ENCODE data around the gene FDX2. TPM values are rescaled to one million over a fixed set of nuclear protein-coding genes. Genes with fewer than 3 reads are reported as not detected.
A peak's percentile ranks its signal among the peaks of the same experiment; 100 is the strongest.

FDX2 gene
- total RNA-seq = 1 to 10 TPM; 7.6 to 9.4 TPM

- ATAC-seq (ENCODE audit: low read depth) (peak; percentile 86), DNase-seq (peak; percentile 91)
- H3K4me3 Mint-ChIP-seq = peak within 1 kb of the TSS; percentile 93
- POLR2A ChIA-PET = interaction anchor here (0.7 to 2.2 kb wide), 3 partner anchors 18 to 380 kb away, joined by 4 to 8 read pairs (median 5); partner anchors contain the start of genes ICAM1 and RAVER1
- no peaks in the 10 kb centered on the region for H3K9me3 Mint-ChIP-seq
- no peaks in the 10 kb centered on the region for H3K27me3 Mint-ChIP-seq
- peaks cover 11% of the 10 kb centered on the region for H3K36me3 Mint-ChIP-seq
- H3K27ac Mint-ChIP-seq = peak within 1 kb of the TSS; percentile 78
- peaks cover 11% of the 10 kb centered on the region for H3K4me1 Mint-ChIP-seq
These were observed at the start of gene FDX2 for GRCh38 chr19:10315335-10316214. TSS of gene FDX2 (minus strand) at chr19:10316015. CDS start at chr19:10315996, 19 bp downstream.

GRCh38 chr19:10365518-10365917 is 49.7 kb upstream of the FDX2 start:
- ATAC-seq (ENCODE audit: low read depth) = no peak
- H3K4me1 Mint-ChIP-seq = peaks cover 11% of the 10 kb centered on the region
- POLR2A ChIA-PET = no interaction called here
- no peak for DNase-seq
- no peaks in the 10 kb centered on the region for H3K27me3 Mint-ChIP-seq
- peaks cover 26% of the 10 kb centered on the region for H3K36me3 Mint-ChIP-seq
- no peak overlapping the region for H3K4me3 Mint-ChIP-seq
- no peak overlapping the region for H3K27ac Mint-ChIP-seq
- no peaks in the 10 kb centered on the region for H3K9me3 Mint-ChIP-seq

- no peaks in the 10 kb centered on the region for H3K9me3 Mint-ChIP-seq
- H3K36me3 Mint-ChIP-seq = peaks cover 25% of the 10 kb centered on the region
- H3K4me3 Mint-ChIP-seq = no peak overlapping the region
- no peak overlapping the region for H3K27ac Mint-ChIP-seq
- no peaks in the 10 kb centered on the region for H3K27me3 Mint-ChIP-seq
- DNase-seq (no peak), ATAC-seq (ENCODE audit: low read depth) (no peak)
- peaks cover 11% of the 10 kb centered on the region for H3K4me1 Mint-ChIP-seq
- POLR2A ChIA-PET = no interaction called here
These were observed 48.8 kb upstream of the FDX2 start for GRCh38 chr19:10364644-10365043.

GRCh38 chr19:10363789-10364281 is 48.0 kb upstream of the FDX2 start:
- no peaks in the 10 kb centered on the region for H3K27me3 Mint-ChIP-seq
- no peak overlapping the region for H3K27ac Mint-ChIP-seq
- H3K4me3 Mint-ChIP-seq = no peak overlapping the region
- no peak for DNase-seq
- peaks cover 6% of the 10 kb centered on the region for H3K4me1 Mint-ChIP-seq
- POLR2A ChIA-PET = no interaction called here
- no peaks in the 10 kb centered on the region for H3K9me3 Mint-ChIP-seq
- peaks cover 17% of the 10 kb centered on the region for H3K36me3 Mint-ChIP-seq
- ATAC-seq (ENCODE audit: low read depth) = no peak

GRCh38 chr19:10362259-10362658 is 46.4 kb upstream of the FDX2 start:
- no peaks in the 10 kb centered on the region for H3K27me3 Mint-ChIP-seq
- POLR2A ChIA-PET = no interaction called here
- no peak overlapping the region for H3K27ac Mint-ChIP-seq
- DNase-seq (no peak), ATAC-seq (ENCODE audit: low read depth) (no peak)
- H3K36me3 Mint-ChIP-seq = peaks cover 13% of the 10 kb centered on the region
- H3K4me1 Mint-ChIP-seq = peaks cover 3% of the 10 kb centered on the region
- no peak overlapping the region for H3K4me3 Mint-ChIP-seq
- no peaks in the 10 kb centered on the region for H3K9me3 Mint-ChIP-seq

- no peak for ATAC-seq (ENCODE audit: low read depth)
- POLR2A ChIA-PET = no interaction called here
- peaks cover 13% of the 10 kb centered on the region for H3K36me3 Mint-ChIP-seq
These were observed 45.8 kb upstream of the FDX2 start for GRCh38 chr19:10361569-10362011.

GRCh38 chr19:10356431-10356830 is 40.6 kb upstream of the FDX2 start:
- H3K4me3 Mint-ChIP-seq = no peak overlapping the region
- no peaks in the 10 kb centered on the region for H3K9me3 Mint-ChIP-seq

More at GRCh38 chr19:10361569-10362011, 45.8 kb upstream of the FDX2 start:
- H3K4me3 Mint-ChIP-seq = no peak overlapping the region
- H3K27me3 Mint-ChIP-seq = no peaks in the 10 kb centered on the region
- no peak for DNase-seq
- H3K9me3 Mint-ChIP-seq = no peaks in the 10 kb centered on the region
- H3K27ac Mint-ChIP-seq = no peak overlapping the region
- H3K4me1 Mint-ChIP-seq = peaks cover 3% of the 10 kb centered on the region

GRCh38 chr19:10353793-10354391 is 38.1 kb upstream of the FDX2 start:
- H3K27ac Mint-ChIP-seq = no peak overlapping the region
- POLR2A ChIA-PET = interaction anchor here (0.6 kb wide), 1 partner anchor 231 kb away, joined by 3 read pairs; no protein-coding TSS in a partner anchor
- no peak for ATAC-seq (ENCODE audit: low read depth)
- H3K9me3 Mint-ChIP-seq = no peaks in the 10 kb centered on the region
- H3K27me3 Mint-ChIP-seq = no peaks in the 10 kb centered on the region
- H3K4me3 Mint-ChIP-seq = no peak overlapping the region
- H3K36me3 Mint-ChIP-seq = peaks cover 20% of the 10 kb centered on the region
- peak; percentile 48 for DNase-seq
- no peaks in the 10 kb centered on the region for H3K4me1 Mint-ChIP-seq

More at GRCh38 chr19:10356431-10356830, 40.6 kb upstream of the FDX2 start:
- ATAC-seq (ENCODE audit: low read depth) (no peak), DNase-seq (no peak)
- Mint-ChIP-seq H3K4me1 (no peaks in the 10 kb centered on the region), H3K36me3 (peaks cover 24% of the 10 kb centered on the region), H3K27me3 (no peaks in the 10 kb centered on the region), H3K27ac (no peak overlapping the region)
- POLR2A ChIA-PET = no interaction called here

- H3K4me3 Mint-ChIP-seq = no peak overlapping the region
- POLR2A ChIA-PET = no interaction called here
- no peaks in the 10 kb centered on the region for H3K9me3 Mint-ChIP-seq
- H3K27me3 Mint-ChIP-seq = no peaks in the 10 kb centered on the region
- no peaks in the 10 kb centered on the region for H3K4me1 Mint-ChIP-seq
- no peak for ATAC-seq (ENCODE audit: low read depth)
- no peak for DNase-seq
- H3K36me3 Mint-ChIP-seq = peaks cover 20% of the 10 kb centered on the region
- H3K27ac Mint-ChIP-seq = no peak overlapping the region
These were observed 37.2 kb upstream of the FDX2 start for GRCh38 chr19:10352764-10353671.

GRCh38 chr19:10346509-10346908 is 30.7 kb upstream of the FDX2 start:
- Mint-ChIP-seq H3K36me3 (no peaks in the 10 kb centered on the region), H3K4me1 (no peaks in the 10 kb centered on the region), H3K27ac (peak overlapping the region; percentile 24), H3K27me3 (no peaks in the 10 kb centered on the region), H3K4me3 (no peak overlapping the region), H3K9me3 (no peaks in the 10 kb centered on the region)
- ATAC-seq (ENCODE audit: low read depth) (no peak), DNase-seq (no peak)
- POLR2A ChIA-PET = no interaction called here

- Mint-ChIP-seq H3K36me3 (no peaks in the 10 kb centered on the region), H3K27ac (no peak overlapping the region)
These were observed 29.0 kb upstream of the FDX2 start for GRCh38 chr19:10344780-10345179.

GRCh38 chr19:10343495-10343894 is 27.7 kb upstream of the FDX2 start:
- no peaks in the 10 kb centered on the region for H3K36me3 Mint-ChIP-seq
- no peak for ATAC-seq (ENCODE audit: low read depth)
- POLR2A ChIA-PET = interaction anchor here (0.8 to 3.1 kb wide), 3 partner anchors 10 to 37 kb away, joined by 3 to 12 read pairs (median 3); partner anchors contain the start of genes RAVER1 and TYK2

More at GRCh38 chr19:10344780-10345179, 29.0 kb upstream of the FDX2 start:
- ATAC-seq (ENCODE audit: low read depth) = no peak
- Mint-ChIP-seq H3K4me1 (peaks cover 5% of the 10 kb centered on the region), H3K9me3 (no peaks in the 10 kb centered on the region), H3K4me3 (no peak overlapping the region), H3K27me3 (no peaks in the 10 kb centered on the region)
- POLR2A ChIA-PET = interaction anchor here (1.4 kb wide), 1 partner anchor 75 kb away, joined by 3 read pairs; no protein-coding TSS in a partner anchor
- no peak for DNase-seq

More at GRCh38 chr19:10343495-10343894, 27.7 kb upstream of the FDX2 start:
- H3K9me3 Mint-ChIP-seq = no peaks in the 10 kb centered on the region
- H3K4me1 Mint-ChIP-seq = peaks cover 12% of the 10 kb centered on the region
- H3K27me3 Mint-ChIP-seq = no peaks in the 10 kb centered on the region
- no peak overlapping the region for H3K4me3 Mint-ChIP-seq
- H3K27ac Mint-ChIP-seq = no peak overlapping the region
- DNase-seq = no peak
